Parathyroid adenoma (tissue), 2 donors: ENCODE data around the gene PCIF1.
A peak's percentile ranks its signal among the peaks of the same experiment; 100 is the strongest.

Experiments used
- H2AFZ ChIP-seq: fragments of 300-600 bp; sonication (generic); one replicate; pipeline ENCODE4 v1.7.0; 2017; ENCODE audit warnings: antibody characterized with exemption, mild to moderate bottlenecking
- H3K27ac ChIP-seq: fragments of 300-600 bp; sonication (generic); one replicate; pipeline ENCODE4 v1.7.0; 2017
- H3K27me3 ChIP-seq: fragments of 300-600 bp; sonication (generic); one replicate; pipeline ENCODE4 v1.7.0; 2017; ENCODE audit warnings: low read length; ENCODE audit not compliant: control insufficient read depth, insufficient read depth
- H3K36me3 ChIP-seq: fragments of 300-600 bp; sonication (generic); one replicate; pipeline ENCODE4 v1.7.0; 2017; ENCODE audit warnings: low read length; ENCODE audit not compliant: control insufficient read depth, insufficient read depth
- H3K4me1 ChIP-seq: fragments of 300-600 bp; sonication (generic); one replicate; pipeline ENCODE4 v1.7.0; 2017; ENCODE audit warnings: control low read depth
- H3K4me2 ChIP-seq: fragments of 300-600 bp; sonication (generic); one replicate; pipeline ENCODE4 v1.7.0; 2017; ENCODE audit warnings: low read length
- H3K4me3 ChIP-seq: fragments of 300-600 bp; sonication (generic); one replicate; pipeline ENCODE4 v1.7.0; 2017; ENCODE audit warnings: low read depth, low read length
- H3K79me2 ChIP-seq: fragments of 300-600 bp; sonication (generic); one replicate; pipeline ENCODE4 v1.7.0; 2017; ENCODE audit warnings: control low read depth
- H3K9ac ChIP-seq: fragments of 300-600 bp; sonication (generic); one replicate; pipeline ENCODE4 v1.7.0; 2017; ENCODE audit warnings: mild to moderate bottlenecking
- H3K9me3 ChIP-seq: fragments of 300-600 bp; sonication (generic); one replicate; pipeline ENCODE4 v1.7.0; 2017; ENCODE audit warnings: low read length; ENCODE audit not compliant: control insufficient read depth
- CTCF ChIP-seq: fragments of 300-600 bp; sonication (generic); IDR thresholded peaks from one replicate; pipeline ENCODE4 v1.7.0; 2017; ENCODE audit warnings: antibody characterized with exemption, mild to moderate bottlenecking
- donor health status: primary hyperparathyroidism.

Gene PCIF1

DNA sequence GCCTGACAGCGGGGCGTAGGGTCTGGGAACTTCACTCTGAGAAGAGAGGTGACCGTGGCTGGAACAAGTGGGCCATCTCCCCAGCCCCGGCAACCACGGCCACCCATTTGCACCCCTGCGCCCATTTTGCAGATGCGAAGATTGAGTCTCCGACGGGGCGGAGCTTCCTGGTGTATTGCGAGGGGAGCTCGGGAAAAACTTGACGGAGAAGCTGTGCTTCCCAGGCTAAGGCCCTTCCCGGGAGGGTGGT, 36.9 kb downstream of the PCIF1 start:
- Histone ChIP-seq H3K36me3 (no peaks in the 10 kb centered on the region), H3K4me3 (peak overlapping the region; percentile 73), H3K27ac (peak overlapping the region; percentile 99), H3K9ac (peak overlapping the region; percentile 74), H2AFZ (peak overlapping the region; percentile 98), H3K4me2 (peak overlapping the region; percentile 77), H3K4me1 (peaks cover 11% of the 10 kb centered on the region), H3K9me3 (no peaks in the 10 kb centered on the region), H3K27me3 (no peaks in the 10 kb centered on the region), H3K79me2 (peaks cover 5% of the 10 kb centered on the region)
- TF ChIP-seq CTCF, result no peak

GRCh38 chr20:45971675-45972499, 37.4 kb downstream of the PCIF1 start, which contains the start of gene ZNF335:
Gene ZNF335, minus strand, starts transcription at chr20:45972203. Its CDS starts 793 bp downstream, at chr20:45971410.
- peaks cover 5% of the 10 kb centered on the region for H3K79me2 ChIP-seq
- H3K9me3 ChIP-seq, result no peaks in the 10 kb centered on the region
- H3K4me3 ChIP-seq, result peak within 1 kb of the TSS; percentile 73
- no peaks in the 10 kb centered on the region for H3K27me3 ChIP-seq
- no peaks in the 10 kb centered on the region for H3K36me3 ChIP-seq
- H3K4me2 ChIP-seq, result peak within 1 kb of the TSS; percentile 77
- TF ChIP-seq CTCF, result peak; percentile 56
- peak within 1 kb of the TSS; percentile 99 for H3K27ac ChIP-seq
- H2AFZ ChIP-seq, result peak within 1 kb of the TSS; percentile 98
- peak within 1 kb of the TSS; percentile 74 for H3K9ac ChIP-seq
- H3K4me1 ChIP-seq, result peaks cover 11% of the 10 kb centered on the region

GRCh38 chr20:45972500-45973183, 38.2 kb downstream of the PCIF1 start:
- Histone ChIP-seq H3K4me2 (peak overlapping the region; percentile 77), H3K27ac (peak overlapping the region; percentile 99), H2AFZ (peak overlapping the region; percentile 98), H3K27me3 (no peaks in the 10 kb centered on the region), H3K4me3 (peak overlapping the region; percentile 73), H3K79me2 (peaks cover 5% of the 10 kb centered on the region), H3K4me1 (peaks cover 11% of the 10 kb centered on the region), H3K36me3 (no peaks in the 10 kb centered on the region), H3K9ac (peak overlapping the region; percentile 74), H3K9me3 (no peaks in the 10 kb centered on the region)
- TF ChIP-seq CTCF, result no peak

GRCh38 chr20:45974896-45975565, 40.5 kb downstream of the PCIF1 start:
- Histone ChIP-seq H3K9ac (no peak overlapping the region), H3K27ac (no peak overlapping the region), H3K4me2 (no peak overlapping the region), H3K4me1 (peaks cover 4% of the 10 kb centered on the region), H3K4me3 (no peak overlapping the region), H3K79me2 (peaks cover 2% of the 10 kb centered on the region), H3K27me3 (no peaks in the 10 kb centered on the region), H2AFZ (peak overlapping the region; percentile 36), H3K36me3 (no peaks in the 10 kb centered on the region), H3K9me3 (no peaks in the 10 kb centered on the region)
- no peak for TF ChIP-seq CTCF
